ENCODE results near the gene XPC. TPM values are rescaled to one million over a fixed set of nuclear protein-coding genes. Genes with fewer than 3 reads are reported as not detected.

Gene XPC
- polyA plus RNA-seq, 1 donor from 2014 or later: 21.9 TPM

DNA sequence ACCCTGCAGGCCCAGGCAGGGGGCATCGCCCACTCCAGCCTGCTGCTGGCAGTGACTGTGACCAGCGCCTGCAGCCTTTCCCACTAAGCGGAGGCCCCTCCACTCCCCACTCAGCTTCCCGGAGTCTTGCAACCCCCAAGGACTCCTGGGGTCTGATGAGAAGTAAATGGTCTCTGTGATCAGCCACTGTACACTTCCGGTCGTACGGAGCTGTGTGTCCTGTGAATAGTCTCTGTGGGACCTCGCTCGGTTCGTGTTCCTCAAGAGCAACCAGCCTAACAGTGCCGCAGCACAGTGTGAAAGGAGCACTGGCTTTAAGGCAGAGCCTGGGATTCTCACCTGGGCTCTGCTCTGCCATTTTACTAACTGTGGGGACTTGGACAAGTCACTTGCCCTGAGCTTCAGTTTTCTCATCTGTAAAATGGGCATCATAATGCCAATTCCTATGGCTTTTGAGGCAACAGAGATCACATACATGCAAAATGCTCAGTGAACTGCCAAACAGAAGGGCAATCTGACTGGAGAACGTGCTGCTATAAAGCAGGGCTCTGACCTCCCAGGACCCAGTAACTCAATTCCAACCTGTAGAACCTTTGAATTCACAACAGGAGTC lies 26.8 kb downstream of the XPC start:
- Histone ChIP-seq H3K9me3 (ENCODE audit: low read length) (no peaks in the 10 kb centered on the region), H3K9ac (ENCODE audit: low read length) (no peak overlapping the region)

DNA sequence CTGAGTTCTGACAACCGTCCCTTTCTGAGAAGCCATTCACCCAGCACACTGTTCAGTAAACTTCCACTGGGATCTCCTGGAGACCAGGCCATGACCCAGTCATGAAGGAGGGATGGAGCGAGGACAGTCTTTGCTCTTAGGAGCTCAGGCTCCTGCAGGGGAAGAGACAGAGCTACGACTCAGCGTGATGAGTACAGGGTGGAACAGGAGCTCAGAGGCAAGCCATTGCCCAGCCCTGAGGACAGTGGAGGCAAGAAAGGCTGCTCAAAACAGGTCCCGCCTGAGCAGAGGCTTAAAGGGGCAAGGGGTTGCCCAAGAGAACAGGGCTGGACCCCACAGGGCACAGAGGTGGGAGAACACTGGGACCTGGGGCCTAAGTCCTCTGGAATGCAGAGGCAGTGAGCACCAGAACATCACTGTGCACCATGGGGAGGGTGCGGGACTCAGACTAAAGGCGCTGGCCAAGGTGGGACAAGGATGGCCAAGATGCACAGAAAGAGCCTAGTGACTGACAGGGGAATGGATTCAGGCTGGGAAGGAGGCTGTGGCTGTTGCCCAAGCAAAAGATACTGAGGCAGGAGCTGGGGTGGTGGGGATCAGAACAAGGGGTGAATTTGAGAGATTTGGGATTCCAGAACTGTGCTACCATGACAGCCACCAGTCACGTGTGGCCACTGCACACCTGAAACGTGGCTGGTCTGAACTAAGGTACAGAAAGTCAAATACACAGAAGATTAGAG lies 27.7 kb downstream of the XPC start:
- Histone ChIP-seq H3K4me3 (ENCODE audit: low read length) (no peak overlapping the region), H3K9me2 (ENCODE audit: insufficient read depth, low read length) (no peaks in the 10 kb centered on the region), H3F3A (ENCODE audit: insufficient read depth, low read length, poor library complexity, severe bottlenecking) (no peaks in the 10 kb centered on the region), H3K9me3 (ENCODE audit: low read length) (no peaks in the 10 kb centered on the region), H3K27ac (ENCODE audit: low read length) (no peak overlapping the region), H3K79me2 (replicated peaks; ENCODE audit: insufficient read depth, low read length) (no peaks in the 10 kb centered on the region), H2AFZ (ENCODE audit: low read depth, low read length) (no peak overlapping the region), H3K27me3 (ENCODE audit: insufficient read depth, low read depth, low read length) (no peaks in the 10 kb centered on the region), H3K9ac (ENCODE audit: low read length) (no peak overlapping the region), H3K36me3 (ENCODE audit: insufficient read depth, low read length) (peaks cover 8% of the 10 kb centered on the region), H4K20me1 (ENCODE audit: insufficient read depth) (no peaks in the 10 kb centered on the region), H3K4me2 (ENCODE audit: low read length) (no peak overlapping the region)
- TF ChIP-seq RAD21 (conservative IDR thresholded peaks at IDR 0.05): no peak
- no peak for TF ChIP-seq SMC3 (conservative IDR thresholded peaks at IDR 0.05; ENCODE audit: poor library complexity)
- TF ChIP-seq MXI1 (conservative IDR thresholded peaks at IDR 0.05; ENCODE audit: poor library complexity, severe bottlenecking): no peak
- no peak for TF ChIP-seq TAF1 (IDR thresholded peaks at IDR 0.05; ENCODE audit: low read depth)
- no peak for TF ChIP-seq POLR2AphosphoS5 (IDR thresholded peaks at IDR 0.05)
- TF ChIP-seq, protein P1, sequence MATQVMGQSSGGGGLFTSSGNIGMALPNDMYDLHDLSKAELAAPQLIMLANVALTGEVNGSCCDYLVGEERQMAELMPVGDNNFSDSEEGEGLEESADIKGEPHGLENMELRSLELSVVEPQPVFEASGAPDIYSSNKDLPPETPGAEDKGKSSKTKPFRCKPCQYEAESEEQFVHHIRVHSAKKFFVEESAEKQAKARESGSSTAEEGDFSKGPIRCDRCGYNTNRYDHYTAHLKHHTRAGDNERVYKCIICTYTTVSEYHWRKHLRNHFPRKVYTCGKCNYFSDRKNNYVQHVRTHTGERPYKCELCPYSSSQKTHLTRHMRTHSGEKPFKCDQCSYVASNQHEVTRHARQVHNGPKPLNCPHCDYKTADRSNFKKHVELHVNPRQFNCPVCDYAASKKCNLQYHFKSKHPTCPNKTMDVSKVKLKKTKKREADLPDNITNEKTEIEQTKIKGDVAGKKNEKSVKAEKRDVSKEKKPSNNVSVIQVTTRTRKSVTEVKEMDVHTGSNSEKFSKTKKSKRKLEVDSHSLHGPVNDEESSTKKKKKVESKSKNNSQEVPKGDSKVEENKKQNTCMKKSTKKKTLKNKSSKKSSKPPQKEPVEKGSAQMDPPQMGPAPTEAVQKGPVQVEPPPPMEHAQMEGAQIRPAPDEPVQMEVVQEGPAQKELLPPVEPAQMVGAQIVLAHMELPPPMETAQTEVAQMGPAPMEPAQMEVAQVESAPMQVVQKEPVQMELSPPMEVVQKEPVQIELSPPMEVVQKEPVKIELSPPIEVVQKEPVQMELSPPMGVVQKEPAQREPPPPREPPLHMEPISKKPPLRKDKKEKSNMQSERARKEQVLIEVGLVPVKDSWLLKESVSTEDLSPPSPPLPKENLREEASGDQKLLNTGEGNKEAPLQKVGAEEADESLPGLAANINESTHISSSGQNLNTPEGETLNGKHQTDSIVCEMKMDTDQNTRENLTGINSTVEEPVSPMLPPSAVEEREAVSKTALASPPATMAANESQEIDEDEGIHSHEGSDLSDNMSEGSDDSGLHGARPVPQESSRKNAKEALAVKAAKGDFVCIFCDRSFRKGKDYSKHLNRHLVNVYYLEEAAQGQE (IDR thresholded peaks at IDR 0.05; ENCODE audit: borderline replicate concordance): no peak
- TF ChIP-seq EZH2 (IDR thresholded peaks at IDR 0.05; ENCODE audit: borderline replicate concordance, insufficient read depth, low read length, poor library complexity, severe bottlenecking): no peak
- TF ChIP-seq, protein P2, sequence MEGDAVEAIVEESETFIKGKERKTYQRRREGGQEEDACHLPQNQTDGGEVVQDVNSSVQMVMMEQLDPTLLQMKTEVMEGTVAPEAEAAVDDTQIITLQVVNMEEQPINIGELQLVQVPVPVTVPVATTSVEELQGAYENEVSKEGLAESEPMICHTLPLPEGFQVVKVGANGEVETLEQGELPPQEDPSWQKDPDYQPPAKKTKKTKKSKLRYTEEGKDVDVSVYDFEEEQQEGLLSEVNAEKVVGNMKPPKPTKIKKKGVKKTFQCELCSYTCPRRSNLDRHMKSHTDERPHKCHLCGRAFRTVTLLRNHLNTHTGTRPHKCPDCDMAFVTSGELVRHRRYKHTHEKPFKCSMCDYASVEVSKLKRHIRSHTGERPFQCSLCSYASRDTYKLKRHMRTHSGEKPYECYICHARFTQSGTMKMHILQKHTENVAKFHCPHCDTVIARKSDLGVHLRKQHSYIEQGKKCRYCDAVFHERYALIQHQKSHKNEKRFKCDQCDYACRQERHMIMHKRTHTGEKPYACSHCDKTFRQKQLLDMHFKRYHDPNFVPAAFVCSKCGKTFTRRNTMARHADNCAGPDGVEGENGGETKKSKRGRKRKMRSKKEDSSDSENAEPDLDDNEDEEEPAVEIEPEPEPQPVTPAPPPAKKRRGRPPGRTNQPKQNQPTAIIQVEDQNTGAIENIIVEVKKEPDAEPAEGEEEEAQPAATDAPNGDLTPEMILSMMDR (IDR thresholded peaks at IDR 0.05; ENCODE audit: poor library complexity, severe bottlenecking): no peak

More for the DNA sequence above, 26.8 kb downstream of the XPC start:
- no peak for TF ChIP-seq RAD21 (conservative IDR thresholded peaks at IDR 0.05)
- TF ChIP-seq SMC3 (conservative IDR thresholded peaks at IDR 0.05; ENCODE audit: poor library complexity): no peak
- TF ChIP-seq EP300 (conservative IDR thresholded peaks at IDR 0.05; ENCODE audit: poor library complexity, severe bottlenecking): no peak
- TF ChIP-seq, protein P2 (IDR thresholded peaks at IDR 0.05; ENCODE audit: poor library complexity, severe bottlenecking): no peak
- no peak for TF ChIP-seq TAF1 (IDR thresholded peaks at IDR 0.05; ENCODE audit: low read depth)
- no peak for TF ChIP-seq EZH2 (IDR thresholded peaks at IDR 0.05; ENCODE audit: borderline replicate concordance, insufficient read depth, low read length, poor library complexity, severe bottlenecking)
- TF ChIP-seq, protein P1 (IDR thresholded peaks at IDR 0.05; ENCODE audit: borderline replicate concordance): no peak
- no peak for TF ChIP-seq POLR2AphosphoS5 (IDR thresholded peaks at IDR 0.05)
- TF ChIP-seq MXI1 (conservative IDR thresholded peaks at IDR 0.05; ENCODE audit: poor library complexity, severe bottlenecking): no peak
- Histone ChIP-seq H4K20me1 (ENCODE audit: insufficient read depth) (no peaks in the 10 kb centered on the region), H3K4me3 (ENCODE audit: low read length) (no peak overlapping the region), H3K27me3 (ENCODE audit: insufficient read depth, low read depth, low read length) (no peaks in the 10 kb centered on the region), H3K4me2 (ENCODE audit: low read length) (no peak overlapping the region), H2AFZ (ENCODE audit: low read depth, low read length) (no peak overlapping the region), H3K36me3 (ENCODE audit: insufficient read depth, low read length) (peaks cover 2% of the 10 kb centered on the region), H3K9me2 (ENCODE audit: insufficient read depth, low read length) (no peaks in the 10 kb centered on the region), H3K79me2 (replicated peaks; ENCODE audit: insufficient read depth, low read length) (no peaks in the 10 kb centered on the region), H3F3A (ENCODE audit: insufficient read depth, low read length, poor library complexity, severe bottlenecking) (no peaks in the 10 kb centered on the region), H3K27ac (ENCODE audit: low read length) (no peak overlapping the region)
